Measurements from ENCODE around the gene SYNGAP1. TPM values are rescaled to one million over a fixed set of nuclear protein-coding genes. Genes with fewer than 3 reads are reported as not detected.

The SYNGAP1 gene
- total RNA-seq, 1 experiment from 2014 or later = 77.6 TPM

- Histone ChIP-seq H3K36me3 (ENCODE audit: insufficient read depth, low read length, poor library complexity, severe bottlenecking) (no peaks in the 10 kb centered on the region), H3K4me3 (ENCODE audit: low read depth, low read length, poor library complexity, severe bottlenecking) (no peak overlapping the region), H3K27me3 (replicated peaks; ENCODE audit: insufficient read depth, low read depth, low read length, poor library complexity) (no peaks in the 10 kb centered on the region), H3K9me3 (ENCODE audit: low read depth, low read length, poor library complexity, severe bottlenecking) (no peaks in the 10 kb centered on the region), H3K27ac (ENCODE audit: low read depth, low read length, poor library complexity, severe bottlenecking) (no peak overlapping the region), H3K4me1 (ENCODE audit: insufficient read depth, low read length, poor library complexity, severe bottlenecking) (no peaks in the 10 kb centered on the region)
- BruUV-seq (replicated peaks) = no TSS peak
- no peak for DNase-seq (ENCODE audit: low spot score)
- ChIA-PET POLR2A (ENCODE audit: low non-redundant PET) (no interaction called here), CTCF (no interaction called here)
- TF ChIP-seq EZH2 (IDR thresholded peaks at IDR 0.05; ENCODE audit: borderline replicate concordance, low read depth, low read length, poor library complexity, severe bottlenecking) (no peak), CTCF (conservative IDR thresholded peaks at IDR 0.05; ENCODE audit: low read depth, low read length) (no peak)
- intact Hi-C loops (cut with micrococcal nuclease; ENCODE audit: unreplicated experiment) = no loop called here
These were observed 46.3 kb downstream of the SYNGAP1 start for GRCh38 chr6:33466075-33466735.

DNA sequence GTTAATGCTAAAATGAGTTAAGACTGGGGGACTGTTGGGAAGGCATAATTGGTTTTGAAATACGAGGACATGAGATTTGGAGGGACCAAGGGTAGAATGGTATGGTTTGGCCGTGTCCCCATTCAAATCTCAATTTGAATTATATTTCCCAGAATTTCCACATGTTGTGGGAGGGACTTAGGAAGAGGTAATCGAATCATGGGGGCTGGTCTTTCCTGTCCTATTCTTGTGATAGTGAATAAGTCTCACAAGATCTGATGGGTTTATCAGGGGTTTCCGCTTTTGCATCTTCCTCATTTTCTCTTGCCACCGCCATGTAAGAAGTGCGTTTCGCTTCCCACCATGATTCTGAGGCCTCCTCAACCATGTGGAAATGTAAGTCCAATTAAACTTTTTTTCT is 47.2 kb downstream of the SYNGAP1 start:
- Histone ChIP-seq H3K27ac (ENCODE audit: low read depth, low read length, poor library complexity, severe bottlenecking) (no peak overlapping the region), H3K4me3 (ENCODE audit: low read depth, low read length, poor library complexity, severe bottlenecking) (no peak overlapping the region), H3K36me3 (ENCODE audit: insufficient read depth, low read length, poor library complexity, severe bottlenecking) (no peaks in the 10 kb centered on the region), H3K9me3 (ENCODE audit: low read depth, low read length, poor library complexity, severe bottlenecking) (no peaks in the 10 kb centered on the region), H3K4me1 (ENCODE audit: insufficient read depth, low read length, poor library complexity, severe bottlenecking) (no peaks in the 10 kb centered on the region), H3K27me3 (replicated peaks; ENCODE audit: insufficient read depth, low read depth, low read length, poor library complexity) (no peaks in the 10 kb centered on the region)
- CTCF ChIA-PET = interaction anchor here (0.6 kb wide), 1 partner anchor 60 kb away, joined by 3 read pairs; no protein-coding TSS in a partner anchor
- DNase-seq (ENCODE audit: low spot score) = no peak
- intact Hi-C loops (cut with micrococcal nuclease; ENCODE audit: unreplicated experiment) = no loop called here
- no peak for TF ChIP-seq EZH2 (IDR thresholded peaks at IDR 0.05; ENCODE audit: borderline replicate concordance, low read depth, low read length, poor library complexity, severe bottlenecking)
- POLR2A ChIA-PET (ENCODE audit: low non-redundant PET) = no interaction called here
- no TSS peak for BruUV-seq (replicated peaks)

DNA sequence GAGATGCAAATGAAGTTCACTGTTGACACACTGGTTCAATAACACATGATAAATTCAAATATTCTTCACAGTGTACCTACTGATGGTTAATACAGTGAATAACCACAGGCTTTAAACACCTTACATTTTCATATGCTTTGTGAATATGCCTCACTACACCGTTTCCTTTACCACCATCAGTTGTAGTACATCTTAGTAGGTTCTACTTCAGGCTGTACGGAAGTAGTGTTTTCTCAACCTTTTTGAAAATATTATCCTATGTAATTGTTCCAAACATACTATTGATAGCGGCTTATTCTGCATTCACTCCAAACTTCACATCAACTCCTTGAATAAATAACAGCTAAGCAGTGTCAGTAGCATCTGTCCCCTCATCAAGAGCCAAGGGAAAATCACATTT is 49.8 kb downstream of the SYNGAP1 start:
- no peaks in the 10 kb centered on the region for H3K36me3 ChIP-seq (ENCODE audit: insufficient read depth, low read length, poor library complexity, severe bottlenecking)
- ChIA-PET POLR2A (ENCODE audit: low non-redundant PET) (no interaction called here), CTCF (no interaction called here)
- no peaks in the 10 kb centered on the region for H3K9me3 ChIP-seq (ENCODE audit: low read depth, low read length, poor library complexity, severe bottlenecking)
- intact Hi-C loops (cut with micrococcal nuclease; ENCODE audit: unreplicated experiment) = no loop called here
- DNase-seq (ENCODE audit: low spot score) = no peak
- BruUV-seq (replicated peaks) = no TSS peak
- no peak overlapping the region for H3K27ac ChIP-seq (ENCODE audit: low read depth, low read length, poor library complexity, severe bottlenecking)
- TF ChIP-seq CTCF (conservative IDR thresholded peaks at IDR 0.05; ENCODE audit: low read depth, low read length) (no peak), EZH2 (IDR thresholded peaks at IDR 0.05; ENCODE audit: borderline replicate concordance, low read depth, low read length, poor library complexity, severe bottlenecking) (no peak)
- no peak overlapping the region for H3K4me3 ChIP-seq (ENCODE audit: low read depth, low read length, poor library complexity, severe bottlenecking)
- H3K27me3 ChIP-seq (replicated peaks; ENCODE audit: insufficient read depth, low read depth, low read length, poor library complexity) = no peaks in the 10 kb centered on the region
- no peaks in the 10 kb centered on the region for H3K4me1 ChIP-seq (ENCODE audit: insufficient read depth, low read length, poor library complexity, severe bottlenecking)

- no peaks in the 10 kb centered on the region for H3K9me3 ChIP-seq (ENCODE audit: low read depth, low read length, poor library complexity, severe bottlenecking)
- peaks cover 3% of the 10 kb centered on the region for H3K27me3 ChIP-seq (replicated peaks; ENCODE audit: insufficient read depth, low read depth, low read length, poor library complexity)
- no peak overlapping the region for H3K27ac ChIP-seq (ENCODE audit: low read depth, low read length, poor library complexity, severe bottlenecking)
- H3K4me3 ChIP-seq (ENCODE audit: low read depth, low read length, poor library complexity, severe bottlenecking) = no peak overlapping the region
- POLR2A ChIA-PET (ENCODE audit: low non-redundant PET) = no interaction called here
- no TSS peak for BruUV-seq (replicated peaks)
- H3K4me1 ChIP-seq (ENCODE audit: insufficient read depth, low read length, poor library complexity, severe bottlenecking) = no peaks in the 10 kb centered on the region
- TF ChIP-seq CTCF (conservative IDR thresholded peaks at IDR 0.05; ENCODE audit: low read depth, low read length) (no peak), EZH2 (IDR thresholded peaks at IDR 0.05; ENCODE audit: borderline replicate concordance, low read depth, low read length, poor library complexity, severe bottlenecking) (no peak)
- no peak for DNase-seq (ENCODE audit: low spot score)
- H3K36me3 ChIP-seq (ENCODE audit: insufficient read depth, low read length, poor library complexity, severe bottlenecking) = no peaks in the 10 kb centered on the region
- intact Hi-C loops (cut with micrococcal nuclease; ENCODE audit: unreplicated experiment) = no loop called here
- CTCF ChIA-PET = no interaction called here
These were observed 58.0 kb downstream of the SYNGAP1 start for GRCh38 chr6:33477864-33478263.

All from A673 (cell line).